Measurements from ENCODE around the gene AQP5. TPM values are rescaled to one million over a fixed set of nuclear protein-coding genes. Genes with fewer than 3 reads are reported as not detected.
A peak's percentile ranks its signal among the peaks of the same experiment; 100 is the strongest.
"Not testable (repeated sequence)": the region's sequence is repeated elsewhere in the genome, so short reads cannot be mapped to it uniquely, and the experiment has no call there.

The AQP5 gene
- total RNA-seq, 1 donor, result not detected

- Histone ChIP-seq H3K4me1 (ENCODE audit: insufficient read depth, low read length) (peaks cover 21% of the 10 kb centered on the region), H3K27ac (ENCODE audit: low read depth, low read length) (peak overlapping the region; percentile 64), H3K27me3 (ENCODE audit: insufficient read depth, low read length) (no peaks in the 10 kb centered on the region), H3K9me3 (ENCODE audit: low read depth, low read length) (no peaks in the 10 kb centered on the region), H4K20me1 (ENCODE audit: insufficient read depth, low read length) (no peaks in the 10 kb centered on the region), H3K79me2 (ENCODE audit: insufficient read depth, low read length) (no peaks in the 10 kb centered on the region), H3K4me3 (ENCODE audit: insufficient read depth, low read length) (peak overlapping the region; percentile 36), H2AFZ (ENCODE audit: low read length) (peak overlapping the region; percentile 78), H3K4me2 (ENCODE audit: insufficient read depth, low read length) (peak overlapping the region; percentile 63), H3K36me3 (ENCODE audit: insufficient read depth, low read length) (peaks cover 13% of the 10 kb centered on the region)
- peak; percentile 17 for TF ChIP-seq CTCF (IDR thresholded peaks at IDR 0.05; ENCODE audit: extremely low read depth, low read depth, low read length)
- DNase-seq (ENCODE audit: insufficient read length, low spot score, missing footprints), result peak; percentile 91
Observed at GRCh38 chr12:49983892-49984291, 22.2 kb downstream of the AQP5 start.

- H3K27ac ChIP-seq (ENCODE audit: low read depth, low read length), result no peak overlapping the region
- no peak for TF ChIP-seq CTCF (IDR thresholded peaks at IDR 0.05; ENCODE audit: extremely low read depth, low read depth, low read length)
- H3K27me3 ChIP-seq (ENCODE audit: insufficient read depth, low read length), result no peaks in the 10 kb centered on the region
- no peak overlapping the region for H3K4me3 ChIP-seq (ENCODE audit: insufficient read depth, low read length)
- H2AFZ ChIP-seq (ENCODE audit: low read length), result peak overlapping the region; percentile 78
- DNase-seq (ENCODE audit: insufficient read length, low spot score, missing footprints), result no peak
- H3K36me3 ChIP-seq (ENCODE audit: insufficient read depth, low read length), result peaks cover 17% of the 10 kb centered on the region
- no peaks in the 10 kb centered on the region for H3K9me3 ChIP-seq (ENCODE audit: low read depth, low read length)
- no peaks in the 10 kb centered on the region for H4K20me1 ChIP-seq (ENCODE audit: insufficient read depth, low read length)
- H3K79me2 ChIP-seq (ENCODE audit: insufficient read depth, low read length), result no peaks in the 10 kb centered on the region
- peaks cover 21% of the 10 kb centered on the region for H3K4me1 ChIP-seq (ENCODE audit: insufficient read depth, low read length)
- no peak overlapping the region for H3K4me2 ChIP-seq (ENCODE audit: insufficient read depth, low read length)
Observed at GRCh38 chr12:49984476-49985359, 23.0 kb downstream of the AQP5 start.

GRCh38 chr12:49985981-49986380, 24.3 kb downstream of the AQP5 start:
- peak; percentile 37 for DNase-seq (ENCODE audit: insufficient read length, low spot score, missing footprints)

GRCh38 chr12:49986476-49986875, 24.8 kb downstream of the AQP5 start:
- H3K9me3 ChIP-seq (ENCODE audit: low read depth, low read length); H3K79me2 ChIP-seq (ENCODE audit: insufficient read depth, low read length); H3K4me2 ChIP-seq (ENCODE audit: insufficient read depth, low read length); H3K27me3 ChIP-seq (ENCODE audit: insufficient read depth, low read length); H3K27ac ChIP-seq (ENCODE audit: low read depth, low read length); DNase-seq (ENCODE audit: insufficient read length, low spot score, missing footprints); H4K20me1 ChIP-seq (ENCODE audit: insufficient read depth, low read length); H2AFZ ChIP-seq (ENCODE audit: low read length); H3K4me3 ChIP-seq (ENCODE audit: insufficient read depth, low read length): not testable (repeated sequence)
- H3K36me3 ChIP-seq (ENCODE audit: insufficient read depth, low read length), result peaks cover 22% of the 10 kb centered on the region
- H3K4me1 ChIP-seq (ENCODE audit: insufficient read depth, low read length), result peaks cover 25% of the 10 kb centered on the region

More at GRCh38 chr12:49985981-49986380, 24.3 kb downstream of the AQP5 start:
- Histone ChIP-seq H3K9me3 (ENCODE audit: low read depth, low read length) (no peaks in the 10 kb centered on the region), H3K27me3 (ENCODE audit: insufficient read depth, low read length) (no peaks in the 10 kb centered on the region), H3K36me3 (ENCODE audit: insufficient read depth, low read length) (peaks cover 22% of the 10 kb centered on the region), H3K79me2 (ENCODE audit: insufficient read depth, low read length) (no peaks in the 10 kb centered on the region), H4K20me1 (ENCODE audit: insufficient read depth, low read length) (no peaks in the 10 kb centered on the region), H2AFZ (ENCODE audit: low read length) (no peak overlapping the region), H3K4me1 (ENCODE audit: insufficient read depth, low read length) (peaks cover 25% of the 10 kb centered on the region), H3K27ac (ENCODE audit: low read depth, low read length) (no peak overlapping the region), H3K4me2 (ENCODE audit: insufficient read depth, low read length) (no peak overlapping the region), H3K4me3 (ENCODE audit: insufficient read depth, low read length) (no peak overlapping the region)
- no peak for TF ChIP-seq CTCF (IDR thresholded peaks at IDR 0.05; ENCODE audit: extremely low read depth, low read depth, low read length)
